GM12878 (cell line): ENCODE results near the gene NBEA.

Source experiments
- CHD2 ChIP-seq: IDR thresholded peaks from 2 replicates; pipeline ENCODE4 v1.6.1; 2011; ENCODE audit warnings: low read depth, low read length, improper control_type of control experiment, borderline replicate concordance
- CTCF ChIP-seq, 3 experiments: IDR thresholded peaks in 2 of 3; conservative IDR thresholded peaks in 1 of 3; 2 replicates each; pipeline ENCODE4 v1.5.1; 2011; ENCODE audit warnings: low read depth in 3 of 3, low read length in 3 of 3, mild to moderate bottlenecking in 3 of 3, control low read depth in 2 of 3, moderate library complexity in 2 of 3, inconsistent platforms in 1 of 3, mixed read lengths in 1 of 3; ENCODE audit not compliant: control insufficient read depth in 2 of 3, insufficient read depth in 1 of 3; ENCODE audit errors: extremely low read depth in 1 of 3
- CUX1 ChIP-seq: IDR thresholded peaks from 2 replicates; pipeline ENCODE4 v1.6.1; 2012; ENCODE audit warnings: improper control_type of control experiment, low read depth, low read length; ENCODE audit not compliant: insufficient replicate concordance
- FOXK2 ChIP-seq: fragments of 450-650 bp; IDR thresholded peaks from 2 replicates; pipeline ENCODE4 v1.6.1; 2017; ENCODE audit warnings: mild to moderate bottlenecking, moderate library complexity
- POLR2A ChIP-seq: IDR thresholded peaks from 2 replicates; pipeline ENCODE4 v1.6.1; 2011; ENCODE audit warnings: low read depth, mild to moderate bottlenecking, low read length

DNA sequence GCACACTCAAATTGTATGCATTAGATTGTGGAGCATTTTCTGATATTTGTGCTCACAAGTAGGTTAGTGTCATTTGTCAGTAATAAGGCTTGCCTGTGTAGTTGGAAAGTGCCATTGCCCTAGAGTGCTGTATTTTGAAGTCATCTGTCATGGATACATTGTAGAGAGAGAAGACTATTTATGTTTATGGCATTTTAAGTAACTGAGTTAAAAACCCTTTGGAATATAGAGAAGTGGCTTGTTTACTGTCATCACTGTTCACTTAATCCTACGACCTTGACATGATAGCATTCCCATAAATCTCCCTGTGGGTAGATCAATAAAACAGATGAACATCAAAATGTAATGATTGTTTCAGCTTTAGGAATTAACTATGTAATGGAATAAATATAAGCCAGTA is 423.8 kb downstream of the NBEA start:
- TF ChIP-seq POLR2A (no peak), CTCF (IDR thresholded peaks at IDR 0.05 in 2 of 3, conservative IDR thresholded peaks at IDR 0.05 in 1 of 3; ENCODE audit: control insufficient read depth in 2 of 3, extremely low read depth in 1 of 3, insufficient read depth in 1 of 3, low read depth in 3 of 3, low read length in 3 of 3) (no peak), CUX1 (no peak), CHD2 (no peak), FOXK2 (no peak)
